ENCODE results near the gene ZBTB43. TPM values are rescaled to one million over a fixed set of nuclear protein-coding genes. Genes with fewer than 3 reads are reported as not detected.

Gene ZBTB43
- total and polyA plus RNA-seq, 4 donors: 2.6 to 7.1 (median 5.0) TPM

GRCh38 chr9:126794441-126794840, 10.4 kb upstream of the ZBTB43 start:
- TF ChIP-seq CTCF (IDR thresholded peaks at IDR 0.05; ENCODE audit: low read depth, low read length, missing input control) (no peak), FOXA1 (IDR thresholded peaks at IDR 0.05) (no peak), YY1 (IDR thresholded peaks at IDR 0.05) (no peak), SP1 (IDR thresholded peaks at IDR 0.05) (no peak), JUND (IDR thresholded peaks at IDR 0.05) (no peak), MAX (IDR thresholded peaks at IDR 0.05) (no peak), ZBTB33 (IDR thresholded peaks at IDR 0.05) (no peak), HNF4G (IDR thresholded peaks at IDR 0.05) (no peak), GABPA (IDR thresholded peaks at IDR 0.05 in 1 of 2, conservative IDR thresholded peaks at IDR 0.05 in 1 of 2) (no peak), FOXA2 (IDR thresholded peaks at IDR 0.05) (no peak), ATF3 (IDR thresholded peaks at IDR 0.05) (no peak), REST (IDR thresholded peaks at IDR 0.05) (no peak), RXRA (IDR thresholded peaks at IDR 0.05) (no peak), EGR1 (IDR thresholded peaks at IDR 0.05; ENCODE audit: low read depth in 2 of 2) (no peak), TAF1 (conservative IDR thresholded peaks at IDR 0.05) (no peak), RAD21 (IDR thresholded peaks at IDR 0.05) (no peak), NR2F2 (IDR thresholded peaks at IDR 0.05) (no peak), HNF4A (conservative IDR thresholded peaks at IDR 0.05) (no peak)
- Histone ChIP-seq H3K9ac (ENCODE audit: low read depth in 1 of 2, low read length in 2 of 2) (no peak overlapping the region), H3K9me3 (ENCODE audit: control insufficient read depth in 4 of 4, low read length in 3 of 4) (no peaks in the 10 kb centered on the region), H3K27ac (ENCODE audit: low read depth in 1 of 2, low read length in 2 of 2) (no peak overlapping the region), H3K4me3 (ENCODE audit: low read depth in 1 of 3, low read length in 3 of 3) (no peak overlapping the region), H3K4me1 (ENCODE audit: control insufficient read depth in 4 of 4, insufficient read depth in 4 of 4, low read length in 3 of 4) (peaks cover 5 to 22% (median 11%) of the 10 kb centered on the region in 4 donors), H3K27me3 (ENCODE audit: control insufficient read depth in 4 of 4, insufficient read depth in 4 of 4, low read length in 3 of 4) (no peaks in the 10 kb centered on the region), H3K36me3 (ENCODE audit: control insufficient read depth in 4 of 4, insufficient read depth in 3 of 4, low read depth in 1 of 4, low read length in 3 of 4) (no peaks in the 10 kb centered on the region)
- DNase-seq (ENCODE audit: low spot score): no peak
- 89% methylated on average over 6 of the region's 6 CpGs for WGBS
